CD4-positive, alpha-beta T cell treated with Interferon alpha-2 for 1 hour (primary cell): ENCODE measurements around the gene TMCC3.
A peak's percentile ranks its signal among the peaks of the same experiment; 100 is the strongest.
"Not testable (repeated sequence)": the region's sequence is repeated elsewhere in the genome, so short reads cannot be mapped to it uniquely, and the experiment has no call there.

Experiments
- DNase-seq, 2 donors: peaks; one replicate each; pipeline ENCODE4 v3.0.0-alpha.2; 2020 to 2022

Gene TMCC3

DNA sequence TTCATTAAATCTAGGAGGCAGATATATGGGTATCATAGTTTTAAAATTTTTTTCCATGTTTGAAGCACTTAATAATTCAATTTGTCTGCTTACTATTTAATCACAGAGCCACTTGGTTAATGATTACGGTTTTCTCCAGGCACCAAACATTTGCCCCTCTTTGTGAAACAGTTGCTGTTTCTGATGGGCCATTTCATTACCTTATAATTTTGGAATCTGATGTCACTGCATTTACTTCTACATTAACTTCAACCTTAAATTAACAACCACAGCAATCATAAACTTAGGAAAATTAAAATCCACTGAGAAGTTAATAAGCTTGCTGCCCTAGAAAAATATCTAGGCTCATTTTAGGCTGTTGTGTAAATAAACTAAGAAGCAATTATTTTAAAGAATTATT is 17.0 kb downstream of the TMCC3 start:
- DNase-seq = no peak

GRCh38 chr12:94631058-94631457 is 19.3 kb downstream of the TMCC3 start:
- DNase-seq = no peak

- no peak for DNase-seq
Observed at GRCh38 chr12:94628819-94629472, 21.4 kb downstream of the TMCC3 start.

DNA sequence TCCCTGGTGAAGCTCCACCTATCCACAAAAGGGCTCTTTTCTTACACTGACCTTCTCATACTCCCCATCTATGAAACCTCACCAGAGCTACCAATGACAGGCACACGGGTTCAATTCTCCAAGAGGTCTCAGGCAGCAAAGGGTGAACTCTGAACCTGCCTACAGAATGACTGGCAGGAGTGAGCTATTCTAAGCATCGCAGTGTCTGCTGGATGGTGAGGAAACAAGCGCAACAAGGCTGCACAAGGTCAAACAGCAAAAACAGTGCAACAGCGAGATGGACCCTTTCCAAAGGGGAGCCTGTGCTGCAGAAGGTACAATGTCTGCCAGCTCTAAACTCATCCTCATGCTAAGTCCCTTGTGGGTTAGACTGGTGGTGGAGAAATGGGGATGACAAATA is 22.0 kb downstream of the TMCC3 start:
- DNase-seq = no peak

GRCh38 chr12:94625531-94625930 is 24.8 kb downstream of the TMCC3 start:
- DNase-seq = no peak

DNA sequence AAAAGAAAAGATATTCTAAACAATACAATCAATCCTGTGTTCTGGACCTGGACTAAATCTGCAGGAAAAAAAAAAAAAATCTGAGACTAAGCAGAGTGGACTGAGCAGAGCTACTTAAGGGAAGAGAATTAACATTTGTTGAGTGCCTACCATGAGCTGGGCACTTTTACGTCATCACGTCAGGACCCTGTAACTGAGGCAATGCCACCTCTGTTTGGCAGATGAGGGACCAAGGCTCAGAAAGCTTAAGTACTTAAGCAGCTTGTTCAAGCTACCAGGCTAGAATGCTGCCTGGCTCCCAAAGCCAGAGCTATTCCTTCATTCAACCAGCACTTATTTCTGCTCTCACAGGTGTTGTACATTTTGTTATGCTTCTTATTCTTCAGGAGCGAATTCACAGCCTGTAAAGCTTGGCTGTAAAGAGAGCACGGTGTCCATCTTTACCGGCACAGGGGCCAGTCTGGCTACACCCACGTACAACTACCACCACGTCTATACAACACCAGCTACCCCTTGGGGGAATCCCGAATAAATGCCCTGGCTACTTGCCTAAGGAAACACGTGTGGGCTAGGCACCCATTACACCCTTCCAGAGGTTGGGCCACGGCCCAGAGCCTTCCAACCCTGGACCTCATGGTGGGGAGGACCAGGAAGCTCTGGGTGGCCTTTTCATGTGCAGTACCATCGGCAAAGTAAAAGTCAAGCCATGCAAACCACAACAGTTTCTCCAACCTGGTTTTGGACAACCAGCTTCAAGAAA is 27.0 kb downstream of the TMCC3 start:
- no peak for DNase-seq

DNA sequence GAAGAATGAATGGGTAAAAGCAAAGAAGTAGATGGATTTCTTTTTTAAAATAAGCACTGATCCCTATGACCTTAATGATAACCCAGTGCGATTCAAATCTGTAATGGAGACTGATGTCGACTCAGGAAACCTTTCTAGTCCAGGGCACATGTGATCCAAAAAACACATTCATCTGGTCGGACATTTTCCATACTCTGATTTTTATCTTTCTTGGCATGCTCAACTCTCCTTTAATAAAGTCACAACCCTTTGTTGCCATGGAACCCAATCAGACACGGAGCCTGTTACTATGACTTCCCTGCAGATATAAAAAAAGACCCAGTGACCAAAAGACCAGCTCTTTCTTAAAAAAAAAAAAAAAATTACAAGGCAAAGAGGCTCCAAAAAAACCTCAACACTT is 27.9 kb downstream of the TMCC3 start:
- DNase-seq = no peak

- DNase-seq = peak in 1 of 2 donors; percentile 54
Observed at GRCh38 chr12:94621662-94622359, 28.5 kb downstream of the TMCC3 start.

- no peak for DNase-seq
Observed at GRCh38 chr12:94620621-94621020, 29.7 kb downstream of the TMCC3 start.

DNA sequence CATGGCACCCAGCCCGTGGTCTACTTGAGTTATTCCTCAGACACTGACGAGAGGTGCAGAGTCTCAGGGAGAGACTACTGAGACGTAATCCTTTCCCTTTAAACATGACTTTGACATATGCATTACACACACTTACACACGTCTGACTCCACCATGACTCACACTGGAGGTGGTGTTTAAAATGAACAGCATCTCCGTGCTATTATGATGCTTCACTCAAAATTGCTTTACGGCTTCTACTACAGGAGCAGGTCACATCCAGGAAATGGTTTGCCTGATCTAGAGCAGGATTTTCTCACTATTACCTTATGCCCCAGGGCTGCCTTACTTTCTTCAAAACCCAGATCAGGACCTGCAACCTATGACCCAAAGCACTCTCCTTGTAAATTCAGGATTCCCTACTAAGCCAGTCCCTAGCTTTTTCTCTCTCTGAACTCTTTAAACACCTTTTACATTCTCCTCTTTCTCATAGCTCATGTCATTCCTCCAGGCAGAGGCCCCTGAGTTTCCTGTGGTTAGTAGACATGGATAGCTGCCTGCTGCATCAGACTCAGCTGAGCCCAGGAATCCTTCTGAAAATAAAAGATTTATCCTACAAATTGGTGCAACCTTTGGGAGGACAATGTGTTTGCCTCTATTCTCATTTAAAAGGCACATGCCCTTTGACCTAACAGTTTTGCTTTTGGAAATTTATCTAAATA is 31.2 kb downstream of the TMCC3 start:
- DNase-seq = no peak

DNA sequence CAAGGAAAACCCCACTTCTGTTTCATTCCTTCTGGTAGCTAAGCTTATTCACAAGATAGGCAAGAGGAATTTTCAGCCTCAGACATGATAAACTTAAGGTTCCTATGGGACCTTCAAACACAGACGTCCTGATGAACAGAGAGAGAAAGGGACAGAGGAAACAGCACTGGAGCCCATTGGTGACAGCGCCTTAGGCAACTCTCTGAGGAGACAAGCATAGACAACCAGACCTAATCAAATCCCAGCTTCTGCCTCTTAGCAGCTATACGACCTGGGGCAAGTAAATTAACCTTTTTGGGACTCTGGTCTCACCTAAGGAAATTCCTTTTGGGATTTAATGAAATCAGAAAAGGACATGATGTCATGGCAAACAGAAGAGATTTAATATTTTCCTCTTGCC is 33.3 kb downstream of the TMCC3 start:
- no peak for DNase-seq

DNA sequence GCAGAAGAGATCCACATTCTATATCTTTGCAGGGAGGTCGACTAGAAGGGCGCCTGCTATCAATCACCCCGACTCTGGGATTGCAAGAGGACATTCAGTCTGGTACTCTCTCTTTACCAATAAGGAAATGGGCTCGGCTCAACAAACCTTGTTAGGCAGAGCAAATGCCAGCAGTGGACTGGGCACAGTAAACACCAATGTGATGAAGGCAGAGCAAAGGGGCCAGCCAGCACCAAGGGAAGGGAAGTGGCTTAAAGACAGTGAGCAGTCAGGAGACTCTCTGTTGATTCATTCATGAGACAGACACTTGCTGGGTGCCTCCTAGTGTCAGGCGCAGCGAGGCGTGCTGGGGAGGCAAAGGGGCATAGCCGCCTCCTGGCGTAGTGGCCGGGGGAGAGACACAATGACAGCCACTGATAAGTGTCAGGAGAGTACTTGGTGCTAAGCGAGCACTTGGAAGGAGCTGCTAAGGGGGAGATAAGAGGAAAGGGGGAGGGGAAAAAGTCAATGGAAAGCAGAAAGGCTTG is 34.1 kb downstream of the TMCC3 start:
- no peak for DNase-seq

- DNase-seq = no peak
Observed at GRCh38 chr12:94615260-94616181, 34.8 kb downstream of the TMCC3 start.

GRCh38 chr12:94614288-94614721 is 36.1 kb downstream of the TMCC3 start:
- no peak for DNase-seq

GRCh38 chr12:94609917-94610443 is 40.4 kb downstream of the TMCC3 start:
- no peak for DNase-seq

GRCh38 chr12:94606810-94607209 is 43.5 kb downstream of the TMCC3 start:
- DNase-seq = not testable (repeated sequence)

DNA sequence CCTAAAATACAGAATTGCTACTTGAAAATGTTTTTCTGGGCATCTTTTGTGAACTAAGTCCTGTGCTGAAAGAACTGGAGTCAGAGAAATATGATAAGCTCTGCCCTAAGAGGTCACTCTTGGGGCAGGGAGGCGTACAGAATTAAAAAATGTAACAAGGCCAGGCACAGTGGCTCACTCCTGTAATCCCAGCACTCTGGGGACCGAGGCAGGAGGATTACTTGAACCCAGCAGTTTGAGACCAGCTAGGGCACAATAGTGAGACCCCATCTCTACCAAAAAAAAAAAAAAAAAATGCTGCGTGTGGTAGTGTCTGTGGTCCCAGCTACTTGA is 46.0 kb downstream of the TMCC3 start:
- DNase-seq = no peak

- DNase-seq = peak; percentile 44 to 66
Observed at GRCh38 chr12:94603434-94604365, 46.7 kb downstream of the TMCC3 start.

DNA sequence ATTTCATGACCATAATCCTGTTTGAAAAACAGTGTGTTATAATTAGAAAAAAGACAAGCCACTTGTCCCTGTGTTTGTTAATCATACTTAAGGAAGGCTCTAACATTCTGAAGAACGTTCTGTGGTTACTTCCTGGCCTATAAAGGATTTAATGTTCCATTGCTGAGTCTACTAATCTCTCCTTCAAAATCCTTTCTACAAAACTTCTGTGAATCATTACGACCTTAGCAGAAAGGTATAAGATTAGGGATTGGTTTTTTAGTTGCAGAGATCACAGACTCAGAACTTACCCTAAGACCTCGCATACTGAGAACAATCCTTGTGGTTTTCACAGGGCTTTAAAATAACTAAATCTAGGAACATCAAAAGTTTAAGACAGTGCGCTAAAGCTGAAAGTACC is 48.3 kb downstream of the TMCC3 start:
- no peak for DNase-seq

DNA sequence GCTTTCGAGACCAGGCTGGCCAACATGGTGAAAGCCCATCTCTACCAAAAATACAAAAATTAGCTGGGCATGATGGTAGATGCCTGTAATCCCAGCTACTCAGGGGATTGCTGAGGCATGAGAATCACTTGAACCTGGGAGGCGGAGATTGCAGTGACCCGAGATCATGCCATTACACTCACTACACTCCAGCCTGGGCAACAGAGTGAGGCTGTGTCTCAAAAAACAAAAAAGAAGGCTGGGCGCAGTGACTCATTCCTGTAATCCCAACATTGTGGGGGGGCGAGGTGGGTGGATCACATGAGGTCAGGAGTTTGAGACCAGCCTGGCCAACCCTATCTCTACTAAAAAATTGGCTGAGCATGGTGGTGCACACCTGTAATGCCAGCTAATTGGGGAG is 49.0 kb downstream of the TMCC3 start:
- not testable (repeated sequence) for DNase-seq

- no peak for DNase-seq
Observed at GRCh38 chr12:94599189-94599588, 51.2 kb downstream of the TMCC3 start.
